GM06990 (cell line): ENCODE measurements around the gene TM7SF2.

Experiments used
- DNase-seq: peaks from one replicate; pipeline ENCODE4 v3.0.0-alpha.2; 2011; ENCODE audit not compliant: insufficient read length; ENCODE audit errors: extremely low read depth
- H3K27me3 ChIP-seq: replicated peaks from 2 replicates; pipeline ENCODE4 v1.6.0; 2011; ENCODE audit warnings: low read length; ENCODE audit not compliant: control insufficient read depth, insufficient read depth
- H3K36me3 ChIP-seq: 2 replicates; pipeline ENCODE4 v1.5.1; 2011; ENCODE audit warnings: low read length; ENCODE audit not compliant: control insufficient read depth, insufficient read depth
- H3K4me3 ChIP-seq: replicated peaks from 2 replicates; pipeline ENCODE4 v1.5.1; 2011; ENCODE audit warnings: low read depth, mild to moderate bottlenecking, control low read depth, low read length
- CTCF ChIP-seq: IDR thresholded peaks from 2 replicates; pipeline ENCODE4 v1.5.1; 2011; ENCODE audit warnings: low read length, control low read depth, mild to moderate bottlenecking, inconsistent platforms; ENCODE audit not compliant: insufficient read depth, poor library complexity, severe bottlenecking

TM7SF2 gene

GRCh38 chr11:65078151-65078550, 33.5 kb upstream of the TM7SF2 start:
- DNase-seq = no peak
- Histone ChIP-seq H3K27me3 (no peaks in the 10 kb centered on the region), H3K36me3 (peaks cover 17% of the 10 kb centered on the region), H3K4me3 (peak overlapping the region; percentile 12)
- TF ChIP-seq CTCF = peak; percentile 88

- Histone ChIP-seq H3K4me3 (peak overlapping the region; percentile 20), H3K36me3 (peaks cover 17% of the 10 kb centered on the region), H3K27me3 (no peaks in the 10 kb centered on the region)
- no peak for TF ChIP-seq CTCF
- DNase-seq = no peak
These were observed 32.8 kb upstream of the TM7SF2 start for GRCh38 chr11:65078786-65079342.

- DNase-seq = no peak
- H3K27me3 ChIP-seq = no peaks in the 10 kb centered on the region
- H3K4me3 ChIP-seq = peak overlapping the region; percentile 73
- no peak for TF ChIP-seq CTCF
- peaks cover 25% of the 10 kb centered on the region for H3K36me3 ChIP-seq
These were observed 28.4 kb upstream of the TM7SF2 start for GRCh38 chr11:65083134-65083833.

GRCh38 chr11:65083834-65084597, 27.7 kb upstream of the TM7SF2 start, which contains the start of the genes CDCA5 and ZFPL1:
CDCA5 (minus strand) TSS chr11:65084040; CDS start chr11:65083978, 62 bp downstream.
ZFPL1 (plus strand) TSS chr11:65084222; CDS start chr11:65084699, 477 bp downstream.
- TF ChIP-seq CTCF = no peak
- peaks cover 24% of the 10 kb centered on the region for H3K36me3 ChIP-seq
- H3K4me3 ChIP-seq = peak within 1 kb of the TSS; percentile 73
- peak; percentile 97 for DNase-seq
- H3K27me3 ChIP-seq = no peaks in the 10 kb centered on the region

GRCh38 chr11:65084598-65085375, 26.9 kb upstream of the TM7SF2 start:
- TF ChIP-seq CTCF = no peak
- Histone ChIP-seq H3K27me3 (no peaks in the 10 kb centered on the region), H3K36me3 (peaks cover 29% of the 10 kb centered on the region), H3K4me3 (peak overlapping the region; percentile 73)
- DNase-seq = no peak
